ENCODE measurements around the gene RTN4IP1. TPM values are rescaled to one million over a fixed set of nuclear protein-coding genes. Genes with fewer than 3 reads are reported as not detected.

RTN4IP1 gene
- total RNA-seq, 1 experiment from 2014 or later, result 23.3 TPM

- DNase-seq (ENCODE audit: low read depth), result no peak
Measured at GRCh38 chr6:106522562-106523250, 106.6 kb downstream of the RTN4IP1 start.

Other genes with a start within 250 kb of the RTN4IP1 start
- gene QRSL1, start 80 bp upstream of the RTN4IP1 start, total RNA-seq (2014; rRNA removed; shearing (Covaris generic)), result 15.5 and 16.5 TPM in 2 replicates